GM18498 (cell line): ENCODE measurements around the gene TTBK2.
"Not testable (repeated sequence)": the region's sequence is repeated elsewhere in the genome, so short reads cannot be mapped to it uniquely, and the experiment has no call there.

Experiments
- ATAC-seq: cut with Tn5 transposase; IDR thresholded peaks from one replicate; pipeline ENCODE4 v1.9.1; 2021; ENCODE audit warnings: mild to moderate bottlenecking, moderate library complexity; ENCODE audit not compliant: unreplicated experiment

Gene TTBK2

DNA sequence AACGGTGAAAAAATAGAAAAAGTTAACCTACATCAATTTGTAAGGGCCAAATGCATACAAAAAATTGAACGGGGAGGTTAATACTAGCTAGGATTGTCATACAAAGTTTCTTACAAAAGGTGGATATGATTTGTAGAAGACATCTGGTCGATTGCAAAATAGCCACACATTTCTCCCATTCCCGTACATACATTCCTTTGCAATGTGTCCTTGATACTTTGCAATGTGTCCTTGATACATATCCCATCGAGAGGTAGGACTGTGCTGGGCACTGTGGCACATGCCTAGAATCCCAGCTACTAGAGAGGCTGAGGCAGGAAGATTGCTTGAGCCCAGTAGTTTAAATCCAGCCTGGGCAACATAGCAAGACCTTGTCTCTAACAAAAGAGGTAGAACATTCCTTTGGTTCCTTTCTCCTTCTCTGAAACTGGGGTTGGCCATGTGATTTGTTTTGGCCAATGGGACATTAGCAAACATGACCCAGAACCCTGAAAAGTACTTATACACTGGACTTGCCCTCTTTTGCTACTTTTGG, 9.5 kb downstream of the TTBK2 start:
- ATAC-seq: no peak

DNA sequence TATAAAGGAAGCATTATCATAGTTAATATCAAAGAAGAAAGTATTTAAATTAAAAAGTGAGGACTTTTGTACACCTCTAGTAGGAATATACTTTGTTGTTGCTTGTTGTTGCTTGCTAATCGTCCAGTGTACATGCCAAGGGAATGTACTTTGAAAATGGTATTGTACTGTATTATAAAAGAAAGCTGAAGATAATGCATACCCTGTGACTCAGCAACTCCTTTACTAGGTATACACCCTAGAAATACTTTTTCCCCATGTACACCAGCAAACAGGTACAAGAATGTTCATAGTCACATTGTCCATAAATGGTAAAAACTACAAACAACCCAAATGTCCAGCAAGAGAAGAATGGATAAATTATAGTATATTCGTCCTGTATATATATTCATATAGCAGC, 12.0 kb downstream of the TTBK2 start:
- ATAC-seq: no peak

DNA sequence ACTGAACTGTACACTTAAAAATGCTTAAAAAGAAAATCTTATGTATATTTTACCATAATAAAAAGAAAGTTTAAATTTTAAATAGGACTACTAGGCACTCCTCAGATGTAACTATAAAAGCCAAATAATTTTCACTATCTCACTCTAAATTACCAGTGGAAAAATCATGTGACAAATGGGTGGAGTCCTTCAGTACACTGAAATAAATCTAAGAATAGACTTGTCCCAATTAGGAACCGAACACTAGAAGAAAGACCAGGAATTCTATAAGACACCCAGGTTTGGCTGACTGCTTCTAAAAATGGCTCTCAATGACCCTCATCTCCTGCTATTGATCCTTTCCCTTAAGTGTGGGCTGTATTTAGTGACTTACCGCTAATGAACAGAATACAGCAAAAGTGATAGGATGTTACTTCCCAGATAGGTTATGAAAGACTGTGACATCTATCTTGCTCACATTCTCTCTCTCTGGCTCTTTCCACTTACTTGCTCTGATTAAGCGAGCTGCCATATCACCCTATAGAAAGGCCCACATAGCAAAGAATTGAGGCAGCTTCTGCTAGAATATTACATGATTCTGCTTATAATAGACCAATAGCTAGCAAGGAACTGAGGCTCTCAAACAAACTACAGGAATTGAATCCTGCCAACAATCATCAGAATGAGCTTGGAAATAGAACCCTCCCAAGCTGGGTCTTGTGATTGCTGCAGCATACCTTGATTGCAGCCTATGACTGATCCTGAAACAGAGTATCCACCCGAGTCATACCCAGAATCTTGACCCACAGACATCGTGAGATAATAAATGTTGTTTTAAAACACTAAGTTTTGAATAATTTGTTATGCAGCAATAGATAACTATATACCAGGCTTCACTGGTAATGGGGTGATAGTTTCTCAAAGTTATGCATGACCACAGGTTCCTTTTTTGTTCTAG, 16.9 kb downstream of the TTBK2 start:
- no peak for ATAC-seq

DNA sequence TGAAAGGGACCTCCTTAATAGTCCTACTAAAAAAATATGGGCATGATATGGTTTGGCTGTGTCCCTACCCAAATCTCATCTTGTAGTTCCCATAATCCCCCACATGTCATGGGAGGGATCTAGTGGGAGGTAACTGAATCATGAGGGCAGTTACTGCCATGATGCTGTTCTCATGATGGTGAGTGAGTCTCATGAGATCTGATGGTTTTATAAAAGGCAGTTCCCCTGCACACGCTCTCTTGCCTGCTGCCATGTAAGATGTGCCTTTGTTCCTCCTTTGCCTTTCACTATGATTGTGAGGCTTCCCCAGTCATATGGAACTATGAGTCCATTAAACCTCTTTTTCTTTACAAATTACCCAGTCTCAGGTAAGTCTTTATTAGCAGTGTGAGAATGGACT, 26.7 kb downstream of the TTBK2 start:
- ATAC-seq: not testable (repeated sequence)

DNA sequence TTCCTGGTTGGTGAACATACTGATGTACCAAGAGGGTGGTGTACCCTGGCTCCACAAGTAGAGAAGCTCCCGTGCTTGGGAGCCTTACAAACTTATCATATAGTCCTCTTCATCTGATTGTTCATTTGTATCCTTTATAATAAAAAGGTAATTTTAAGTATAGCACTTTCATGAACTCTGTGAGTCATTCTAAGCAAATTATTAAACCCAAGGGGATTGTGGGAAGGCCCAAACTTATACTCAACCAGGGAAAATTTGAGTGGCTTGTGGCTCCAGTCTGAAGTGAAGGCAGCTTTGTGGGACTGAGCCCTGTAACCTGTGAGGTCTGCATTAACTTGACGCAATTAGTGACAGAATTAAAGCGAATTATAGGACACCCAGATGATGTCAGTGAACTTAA, 29.0 kb downstream of the TTBK2 start:
- ATAC-seq: no peak

DNA sequence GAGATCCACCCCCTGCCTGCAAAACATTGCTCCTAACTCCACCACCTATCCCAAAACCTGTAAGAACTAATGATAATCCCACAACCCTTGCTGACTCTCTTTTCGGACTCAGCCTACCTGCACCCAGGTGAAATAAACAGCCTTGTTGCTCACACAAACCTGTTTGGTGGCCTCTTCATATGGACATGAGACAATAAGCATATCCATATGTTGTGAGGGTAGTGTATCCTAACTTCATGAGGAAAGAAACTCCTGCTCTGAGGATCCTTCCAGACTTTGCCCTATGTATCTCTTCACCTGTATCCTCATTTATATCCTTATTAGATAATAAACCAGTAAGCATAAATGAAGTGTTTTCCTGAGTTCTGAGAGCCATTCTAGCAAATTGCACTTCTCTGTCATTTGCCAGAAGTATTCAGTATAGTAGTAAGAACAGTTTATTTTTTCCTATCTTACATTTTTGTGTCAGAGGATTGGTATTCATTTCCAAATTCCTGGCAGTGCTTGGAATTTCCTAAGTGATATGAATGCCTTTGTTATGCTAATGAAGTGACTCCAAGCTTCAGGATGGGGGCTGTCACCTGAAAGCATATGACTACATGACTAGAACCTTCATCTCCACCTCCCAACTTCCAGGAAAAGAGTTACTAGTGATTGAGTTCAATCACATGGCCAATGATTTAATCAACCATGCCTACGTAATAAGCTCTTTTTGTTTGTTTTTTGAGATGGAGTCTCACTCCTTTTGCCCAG, 30.2 kb downstream of the TTBK2 start:
- ATAC-seq: no peak

DNA sequence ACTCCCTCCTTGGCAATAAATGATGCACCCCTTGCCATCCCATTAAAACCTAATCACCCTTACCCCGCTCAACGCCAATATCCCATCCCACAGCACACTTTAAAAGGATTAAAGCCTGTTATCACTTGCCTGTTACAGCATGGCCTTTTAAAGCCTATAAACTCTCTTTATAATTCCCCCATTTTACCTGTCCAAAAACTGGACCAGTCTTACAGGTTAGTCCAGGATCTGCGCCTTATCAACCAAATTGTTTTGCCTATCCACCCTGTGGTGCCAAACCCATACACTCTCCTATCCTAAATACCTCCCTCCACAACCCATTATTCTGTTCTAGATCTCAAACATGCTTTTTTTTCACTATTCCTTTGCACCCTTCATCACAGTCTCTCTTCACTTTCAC, 33.2 kb downstream of the TTBK2 start:
- not testable (repeated sequence) for ATAC-seq

DNA sequence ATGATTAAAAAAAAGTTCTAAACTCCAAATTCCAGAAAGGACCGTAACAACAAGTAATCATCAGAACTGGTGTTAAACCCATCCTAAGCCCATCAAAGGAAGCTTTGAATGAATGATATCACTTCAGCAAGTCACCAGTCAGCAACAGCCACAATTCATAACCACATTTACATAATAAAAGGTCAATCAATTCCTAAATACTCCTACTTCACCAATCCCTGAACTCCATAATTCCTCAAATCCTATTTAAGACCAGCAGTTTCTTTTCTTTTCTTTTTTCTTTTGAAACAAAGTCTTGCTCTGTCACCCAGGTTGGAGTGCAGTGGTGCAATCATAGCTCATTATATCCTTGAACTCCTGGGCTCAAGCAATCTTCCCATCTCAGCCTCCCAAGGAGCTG, 40.5 kb downstream of the TTBK2 start:
- ATAC-seq: no peak

DNA sequence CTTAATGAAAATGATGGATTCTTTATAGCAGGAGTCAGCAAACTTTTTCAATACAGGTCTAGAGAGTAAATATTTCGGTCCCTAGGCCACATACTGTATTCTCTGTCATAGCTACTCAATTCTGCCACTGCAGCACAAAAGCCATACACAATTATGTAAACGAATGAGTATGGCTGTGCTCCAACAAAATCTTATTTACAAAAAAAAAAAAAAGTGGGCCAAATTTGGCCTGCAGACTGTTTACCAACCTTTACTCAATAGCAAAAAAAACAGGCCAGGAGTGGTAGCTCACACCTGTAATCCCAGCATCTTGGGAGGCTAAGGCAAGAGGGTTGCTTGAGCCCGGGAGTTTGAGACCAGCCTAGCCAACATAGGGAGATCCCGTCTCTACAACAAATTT, 41.1 kb downstream of the TTBK2 start:
- no peak for ATAC-seq

DNA sequence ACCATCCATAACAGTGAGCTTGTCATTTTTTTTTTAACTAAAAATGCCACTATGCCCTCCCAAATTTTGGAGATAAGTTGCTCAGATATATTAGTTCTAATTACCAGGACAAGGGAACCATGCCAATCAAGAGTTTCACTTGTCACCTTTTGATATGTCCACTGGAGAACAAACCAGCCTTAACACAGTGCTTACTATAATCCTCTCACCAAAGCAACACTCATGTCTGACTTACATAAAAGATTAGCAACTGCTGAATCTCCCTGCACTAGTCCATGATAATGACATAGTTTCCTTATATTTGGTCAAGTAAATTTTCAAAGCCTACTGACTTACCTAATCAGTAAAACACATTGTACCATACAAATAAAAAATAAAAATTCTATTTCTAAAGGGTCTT, 44.4 kb downstream of the TTBK2 start:
- no peak for ATAC-seq

DNA sequence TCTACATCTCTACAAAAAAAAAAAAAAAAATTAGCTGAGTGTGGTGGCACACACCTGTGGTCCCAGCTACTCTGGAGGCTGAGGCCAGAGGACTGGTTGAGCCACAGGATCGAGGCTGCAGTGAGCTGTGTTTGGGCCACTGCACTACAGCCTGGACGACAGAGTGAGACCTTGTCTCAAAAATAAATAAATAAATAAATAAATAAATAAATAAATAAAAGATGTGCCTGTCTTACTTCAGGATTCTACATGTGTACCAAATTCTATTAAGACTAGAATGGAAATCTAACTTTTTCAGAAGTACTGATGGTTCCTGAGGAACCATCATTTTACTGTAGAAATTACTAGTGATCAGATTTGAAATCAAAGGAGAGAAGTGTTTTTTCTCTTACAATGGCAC, 51.9 kb downstream of the TTBK2 start:
- ATAC-seq: no peak

DNA sequence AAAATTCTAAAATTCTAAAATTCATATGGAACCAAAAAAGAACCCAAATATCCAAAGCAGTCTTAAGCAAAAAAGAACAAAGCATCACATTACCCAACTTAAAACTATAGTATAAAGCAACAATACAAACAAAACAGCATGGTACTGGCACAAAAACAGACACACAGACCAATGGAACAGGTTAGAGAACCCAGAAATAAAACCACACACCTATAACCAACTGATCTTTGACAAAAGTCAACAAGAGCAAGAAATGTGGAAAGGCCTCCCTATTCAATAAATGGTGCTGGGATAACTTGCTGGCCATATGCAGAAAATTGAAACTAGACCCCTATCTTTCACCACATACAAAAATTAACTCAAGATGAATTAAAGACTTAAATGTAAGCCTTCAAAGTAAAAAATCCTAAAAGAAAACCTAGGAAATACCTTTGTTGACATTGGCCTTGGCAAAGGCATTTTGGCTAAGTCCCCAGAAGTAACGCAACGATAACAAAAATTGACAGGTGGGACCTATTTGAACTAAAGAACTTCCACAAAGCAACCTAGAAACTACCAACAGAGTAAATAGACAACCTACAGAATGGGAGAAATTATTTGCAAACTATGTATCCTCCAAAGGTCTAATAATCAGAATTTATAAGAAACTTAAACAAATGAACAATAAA, 56.9 kb downstream of the TTBK2 start:
- ATAC-seq: no peak

DNA sequence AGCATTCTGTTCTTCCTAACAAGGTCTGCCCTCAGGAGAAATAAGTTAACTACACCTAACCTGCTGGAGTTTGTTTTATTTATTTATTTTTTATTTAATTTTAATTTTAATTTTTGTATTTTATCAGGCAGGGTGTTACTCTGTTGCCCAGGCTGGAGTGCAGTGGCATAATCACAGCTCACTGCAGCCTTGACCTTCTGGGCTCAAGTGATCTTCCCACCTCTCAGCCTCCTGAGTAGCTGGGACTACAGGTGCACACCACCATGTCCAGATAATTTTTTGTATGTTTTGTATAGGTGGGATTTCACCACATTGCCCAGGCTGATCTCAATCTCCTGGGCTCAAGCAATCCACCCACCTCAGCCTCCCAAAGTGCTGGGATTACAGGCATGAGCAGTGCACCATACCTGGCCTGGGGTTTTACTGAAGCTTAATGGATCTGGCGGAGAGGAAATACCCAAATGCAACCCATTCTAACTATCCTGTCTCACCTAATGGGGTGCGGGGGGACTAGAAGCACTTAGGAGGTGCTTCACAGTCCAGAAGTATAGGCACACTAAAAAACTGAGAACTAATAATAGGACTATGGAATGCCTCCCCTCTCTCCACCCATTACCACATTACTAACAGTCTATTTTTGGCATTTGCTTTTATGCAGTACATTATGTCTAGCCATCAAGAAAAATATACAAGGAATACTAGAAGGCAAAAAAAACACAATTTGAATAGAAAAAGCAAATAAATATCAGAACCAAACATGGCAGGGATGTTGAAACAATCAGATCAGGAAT, 61.4 kb downstream of the TTBK2 start:
- no peak for ATAC-seq

DNA sequence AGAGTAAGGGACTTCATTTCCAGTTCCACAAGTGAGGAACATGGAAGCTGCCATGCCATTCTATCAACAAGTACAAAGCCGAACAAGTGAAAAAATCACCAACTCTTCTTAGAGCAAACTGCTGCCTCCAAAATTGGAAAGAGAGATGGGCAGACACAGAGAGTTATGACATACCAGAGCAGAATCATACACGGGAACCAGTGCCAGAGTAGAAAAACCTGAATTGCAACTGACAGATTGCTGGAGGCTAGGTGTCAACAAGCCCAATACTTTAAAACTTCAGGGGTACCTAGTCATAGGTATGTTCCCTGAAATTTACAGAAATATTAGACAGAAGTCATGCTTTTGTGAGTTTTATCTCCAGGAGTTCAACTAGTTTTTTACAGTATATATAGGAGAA, 62.0 kb downstream of the TTBK2 start:
- no peak for ATAC-seq

DNA sequence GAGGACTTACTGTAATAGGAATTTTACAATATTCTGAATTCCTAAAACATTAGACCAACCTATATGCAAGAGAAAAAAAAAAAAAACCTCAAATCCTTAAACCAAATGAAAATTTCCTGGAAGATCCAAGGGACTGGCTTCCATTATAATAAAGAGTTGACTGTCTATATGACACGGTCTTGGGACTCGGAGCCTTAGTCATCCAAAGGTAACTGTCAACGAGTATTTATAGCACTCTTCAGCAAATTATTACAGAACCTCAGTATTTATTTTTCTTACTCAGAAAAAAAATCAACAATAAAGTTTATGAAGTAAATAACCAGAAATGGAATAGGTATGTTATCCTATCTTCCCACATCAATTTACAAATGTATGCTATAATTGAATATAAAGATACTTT, 66.0 kb downstream of the TTBK2 start:
- ATAC-seq: no peak

DNA sequence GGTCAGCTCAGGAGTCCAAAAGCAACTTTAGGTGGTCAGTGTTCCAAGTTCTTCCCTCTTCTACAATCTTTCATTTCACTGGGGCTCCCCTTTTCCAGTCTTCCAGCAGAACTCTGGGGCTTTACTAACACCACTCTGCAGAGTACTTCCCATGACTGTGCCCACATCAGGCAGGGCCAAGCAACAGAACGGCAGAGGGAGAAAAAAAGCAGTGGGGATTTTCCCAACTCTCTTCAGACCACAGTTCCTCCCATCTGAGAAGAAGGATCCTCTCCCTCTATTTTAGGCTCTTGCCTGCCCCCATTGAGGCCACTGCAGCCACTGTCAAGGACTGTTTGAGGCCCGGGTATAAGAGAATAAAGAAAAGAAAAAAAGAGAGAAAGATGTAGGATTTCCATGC, 70.7 kb downstream of the TTBK2 start:
- no peak for ATAC-seq

DNA sequence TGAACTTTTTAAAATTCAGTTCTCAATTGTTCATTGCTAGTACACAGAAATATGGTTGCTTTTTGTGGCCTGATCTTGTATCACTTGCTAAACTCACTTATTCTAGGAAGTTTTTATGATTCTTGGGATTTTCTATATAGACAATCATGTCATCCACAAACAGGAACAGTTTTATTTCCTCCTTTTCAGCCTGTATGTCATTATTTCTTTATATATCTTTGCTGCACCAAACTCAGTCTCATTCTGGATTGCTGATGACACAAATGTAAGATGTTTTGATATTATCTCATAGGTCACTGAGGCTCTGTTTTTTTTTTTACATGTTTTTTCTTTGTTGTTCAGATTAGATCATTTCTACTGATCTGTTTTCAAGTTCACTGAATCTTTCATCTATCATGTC, 71.7 kb downstream of the TTBK2 start:
- no peak for ATAC-seq

DNA sequence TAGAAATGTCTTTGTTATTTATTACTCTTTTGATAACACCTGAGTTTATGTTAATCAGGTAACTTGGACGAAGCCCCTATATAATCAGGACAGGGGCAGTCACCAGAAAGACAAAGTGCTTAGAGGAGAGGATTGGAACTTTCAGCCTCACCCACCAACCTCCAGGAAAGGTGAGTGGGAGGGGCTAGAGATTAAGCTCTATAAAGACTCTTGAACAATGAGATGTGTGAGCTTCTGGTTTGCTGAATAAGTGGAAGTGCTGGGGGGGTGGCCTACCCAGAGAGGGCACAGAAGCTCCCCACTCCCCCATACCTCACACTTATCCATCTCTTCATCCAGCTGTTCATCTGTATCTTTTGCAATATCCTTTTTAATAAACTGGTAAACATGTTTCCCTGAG, 73.9 kb downstream of the TTBK2 start:
- no peak for ATAC-seq

DNA sequence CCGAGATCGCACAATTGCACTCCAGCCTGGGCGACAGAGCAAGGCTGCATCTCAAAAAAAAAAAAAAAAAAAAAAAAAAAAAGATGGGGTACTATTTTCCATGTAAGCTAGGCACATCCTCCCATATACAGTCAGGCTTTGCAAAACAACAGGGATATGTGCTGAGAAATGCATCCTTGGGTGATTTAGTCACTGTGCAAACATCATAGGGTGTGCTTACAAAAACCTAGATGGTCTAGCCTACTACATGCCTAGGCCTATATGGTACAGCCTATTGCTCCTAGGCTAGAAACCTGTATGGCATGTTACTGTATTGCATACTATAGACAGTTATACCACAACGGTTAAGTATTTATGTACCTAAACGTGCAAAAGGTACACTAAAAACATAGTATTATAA, 75.0 kb downstream of the TTBK2 start:
- ATAC-seq: no peak

DNA sequence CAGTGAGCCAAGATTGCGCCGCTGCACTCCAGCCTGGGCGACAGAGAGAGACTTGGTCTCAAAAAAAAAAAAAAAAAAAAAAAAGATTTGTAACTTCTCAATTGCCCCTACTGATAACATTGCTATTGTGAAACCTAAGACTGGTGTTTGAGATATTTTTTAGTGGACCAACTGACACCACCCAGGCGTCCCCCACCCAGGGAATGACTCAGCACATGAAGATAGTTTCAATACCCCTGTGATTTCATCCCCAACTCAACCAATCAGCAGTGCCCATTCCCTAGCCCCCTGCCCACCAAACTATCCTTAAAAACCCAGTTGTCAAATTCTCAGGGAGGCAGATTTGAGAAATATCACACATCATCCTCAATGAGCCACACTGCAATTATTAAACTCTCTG, 76.9 kb downstream of the TTBK2 start:
- no peak for ATAC-seq

DNA sequence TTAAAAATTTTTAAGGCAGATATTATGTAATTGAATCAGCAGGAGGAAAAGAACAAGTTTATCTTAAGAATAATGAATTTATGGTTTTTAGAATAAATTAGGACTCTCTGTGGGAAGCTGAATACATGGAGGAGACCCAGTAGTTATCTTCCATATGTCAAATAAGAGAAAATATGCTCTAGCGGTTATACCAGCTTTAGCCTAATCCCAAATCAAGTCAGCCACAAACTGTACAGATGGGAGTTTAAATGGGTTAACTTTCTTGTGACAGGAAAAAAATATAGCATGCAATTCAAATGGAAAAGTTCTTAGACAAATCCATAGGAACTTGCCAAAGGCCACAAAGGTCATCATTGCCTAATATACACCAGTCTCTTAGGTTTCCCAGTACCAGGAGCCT, 84.3 kb downstream of the TTBK2 start:
- ATAC-seq: no peak
